ENCODE measurements around the gene PSMA7.

The PSMA7 gene

GRCh38 chr20:62143957-62144825, 997 bp upstream of the PSMA7 start:
- H4K20me1 ChIP-seq (ENCODE audit: insufficient read depth, low read length, poor library complexity, severe bottlenecking): peaks cover 82% of the 10 kb centered on the region
- TF ChIP-seq CTCF (conservative IDR thresholded peaks at IDR 0.05; ENCODE audit: low read length): no peak
- TF ChIP-seq EZH2phosphoT487 (IDR thresholded peaks at IDR 0.05; ENCODE audit: borderline replicate concordance): no peak

GRCh38 chr20:62142252-62143080, 728 bp downstream of the PSMA7 start:
- H3K9me3 ChIP-seq (ENCODE audit: insufficient read depth, low read depth, low read length): no peaks in the 10 kb centered on the region
- H3K4me1 ChIP-seq (ENCODE audit: insufficient read depth, low read length, poor library complexity, severe bottlenecking): peaks cover 44% of the 10 kb centered on the region
- peaks cover 30% of the 10 kb centered on the region; the same call in 1 of the 2 replicates for H3K36me3 ChIP-seq (ENCODE audit: insufficient read depth, low read length)
- H3K9ac ChIP-seq (ENCODE audit: low read depth, low read length, poor library complexity, severe bottlenecking): peak overlapping the region; percentile 96
- peak overlapping the region; percentile 98 for H3K4me2 ChIP-seq (ENCODE audit: low read depth, low read length, poor library complexity, severe bottlenecking)
- no peaks in the 10 kb centered on the region for H3F3A ChIP-seq (ENCODE audit: low read depth)
- peak overlapping the region; percentile 94 for H3K4me3 ChIP-seq (ENCODE audit: low read length, poor library complexity, severe bottlenecking)
- TF ChIP-seq EZH2phosphoT487 (IDR thresholded peaks at IDR 0.05; ENCODE audit: borderline replicate concordance): no peak
- no peak for TF ChIP-seq CTCF (conservative IDR thresholded peaks at IDR 0.05; ENCODE audit: low read length)
- H3K79me2 ChIP-seq (ENCODE audit: insufficient read depth, low read length): peaks cover 85% of the 10 kb centered on the region
- H3K27me3 ChIP-seq (ENCODE audit: insufficient read depth, low read length, poor library complexity, severe bottlenecking): no peaks in the 10 kb centered on the region
- peaks cover 82% of the 10 kb centered on the region for H4K20me1 ChIP-seq (ENCODE audit: insufficient read depth, low read length, poor library complexity, severe bottlenecking)
- no peak overlapping the region for H2AFZ ChIP-seq (ENCODE audit: low read length)
- no peaks in the 10 kb centered on the region for H3K9me2 ChIP-seq (replicated peaks; ENCODE audit: low read depth, low read length)

More at GRCh38 chr20:62143957-62144825, 997 bp upstream of the PSMA7 start:
- Histone ChIP-seq H2AFZ (ENCODE audit: low read length) (peak overlapping the region; percentile 58; the same call in 1 of the 2 replicates), H3K4me1 (ENCODE audit: insufficient read depth, low read length, poor library complexity, severe bottlenecking) (peaks cover 44% of the 10 kb centered on the region), H3K27me3 (ENCODE audit: insufficient read depth, low read length, poor library complexity, severe bottlenecking) (no peaks in the 10 kb centered on the region), H3K79me2 (ENCODE audit: insufficient read depth, low read length) (peaks cover 92% of the 10 kb centered on the region), H3F3A (ENCODE audit: low read depth) (no peaks in the 10 kb centered on the region), H3K9me2 (replicated peaks; ENCODE audit: low read depth, low read length) (no peaks in the 10 kb centered on the region), H3K9ac (ENCODE audit: low read depth, low read length, poor library complexity, severe bottlenecking) (peak overlapping the region; percentile 78), H3K4me2 (ENCODE audit: low read depth, low read length, poor library complexity, severe bottlenecking) (peak overlapping the region; percentile 100), H3K9me3 (ENCODE audit: insufficient read depth, low read depth, low read length) (no peaks in the 10 kb centered on the region), H3K4me3 (ENCODE audit: low read length, poor library complexity, severe bottlenecking) (peak overlapping the region; percentile 94), H3K36me3 (ENCODE audit: insufficient read depth, low read length) (peaks cover 13% of the 10 kb centered on the region; the same call in 1 of the 2 replicates)

DNA sequence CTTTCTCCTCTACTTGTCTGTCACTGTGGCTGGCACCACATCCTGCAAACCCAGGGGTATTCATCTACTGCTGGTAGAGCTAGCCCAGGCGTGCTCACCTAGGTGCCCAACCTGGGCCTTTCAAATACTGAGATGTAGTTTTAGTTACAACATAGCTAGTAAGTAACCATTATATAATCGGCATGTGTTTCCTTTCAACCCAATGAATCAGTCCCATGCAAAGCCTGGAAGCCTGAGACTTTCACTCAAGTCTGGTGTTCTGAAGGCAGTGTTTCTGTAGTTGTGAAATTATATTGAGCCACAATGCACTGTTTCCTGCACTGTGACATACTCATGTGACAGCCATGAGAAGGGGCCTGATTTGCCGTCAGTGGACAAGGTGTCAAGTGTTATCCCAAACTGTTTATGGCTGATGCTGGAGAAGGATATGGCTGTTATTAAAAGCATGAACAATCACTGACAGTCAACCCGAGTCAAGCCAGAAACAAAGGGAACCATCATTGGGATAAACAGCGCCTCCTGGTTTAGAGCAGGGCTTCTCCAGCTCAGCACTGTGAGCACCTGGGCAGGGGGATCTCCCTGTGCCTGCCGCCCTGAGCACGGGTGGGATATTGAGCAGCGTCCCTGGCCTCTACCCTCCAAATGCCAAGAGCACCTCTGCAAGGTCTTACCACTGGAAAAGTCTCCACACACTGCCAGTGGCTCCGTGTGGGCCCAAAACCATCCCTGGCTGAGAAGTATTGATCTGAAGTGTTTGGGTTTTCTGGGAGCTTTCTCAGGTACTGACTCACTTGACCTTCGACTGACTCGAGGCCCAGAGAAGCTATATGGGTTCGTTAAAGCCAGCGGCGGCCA, 1.6 kb downstream of the PSMA7 start:
- H2AFZ ChIP-seq (ENCODE audit: low read length): no peak overlapping the region
- H3F3A ChIP-seq (ENCODE audit: low read depth): no peaks in the 10 kb centered on the region
- peaks cover 38% of the 10 kb centered on the region for H3K4me1 ChIP-seq (ENCODE audit: insufficient read depth, low read length, poor library complexity, severe bottlenecking)
- H3K4me2 ChIP-seq (ENCODE audit: low read depth, low read length, poor library complexity, severe bottlenecking): peak overlapping the region; percentile 98
- peak overlapping the region; percentile 94 for H3K4me3 ChIP-seq (ENCODE audit: low read length, poor library complexity, severe bottlenecking)
- no peaks in the 10 kb centered on the region for H3K9me3 ChIP-seq (ENCODE audit: insufficient read depth, low read depth, low read length)
- H3K9me2 ChIP-seq (replicated peaks; ENCODE audit: low read depth, low read length): no peaks in the 10 kb centered on the region
- peaks cover 81% of the 10 kb centered on the region for H4K20me1 ChIP-seq (ENCODE audit: insufficient read depth, low read length, poor library complexity, severe bottlenecking)
- H3K27me3 ChIP-seq (ENCODE audit: insufficient read depth, low read length, poor library complexity, severe bottlenecking): no peaks in the 10 kb centered on the region
- peaks cover 77% of the 10 kb centered on the region for H3K79me2 ChIP-seq (ENCODE audit: insufficient read depth, low read length)
- H3K36me3 ChIP-seq (ENCODE audit: insufficient read depth, low read length): peaks cover 37% of the 10 kb centered on the region; the same call in 1 of the 2 replicates
- TF ChIP-seq EZH2phosphoT487 (IDR thresholded peaks at IDR 0.05; ENCODE audit: borderline replicate concordance) (no peak), CTCF (conservative IDR thresholded peaks at IDR 0.05; ENCODE audit: low read length) (peak; percentile 59)
- peak overlapping the region; percentile 96 for H3K9ac ChIP-seq (ENCODE audit: low read depth, low read length, poor library complexity, severe bottlenecking)

All from Loucy (cell line).